ENCODE data around the gene IDNK.

IDNK gene

GRCh38 chr9:83681490-83681889 lies 58.5 kb downstream of the IDNK start:
- Mint-ChIP-seq H3K27ac (no peak overlapping the region), H3K27me3 (no peaks in the 10 kb centered on the region), H3K9me3 (no peaks in the 10 kb centered on the region), H3K4me3 (no peak overlapping the region), H3K36me3 (peaks cover 29 to 32% of the 10 kb centered on the region in 2 donors), H3K4me1 (peaks cover 5 to 6% of the 10 kb centered on the region in 2 donors)
- DNase-seq = no peak
- no peak for ATAC-seq (replicated peaks)

- Mint-ChIP-seq H3K27ac (no peak overlapping the region), H3K4me3 (no peak overlapping the region), H3K4me1 (peaks cover 29 to 65% of the 10 kb centered on the region in 2 donors), H3K9me3 (no peaks in the 10 kb centered on the region), H3K36me3 (peaks cover 11 to 20% of the 10 kb centered on the region in 2 donors), H3K27me3 (no peaks in the 10 kb centered on the region)
- no peak for DNase-seq
- no peak for ATAC-seq (replicated peaks)
Measured at GRCh38 chr9:83688921-83689320, 66.0 kb downstream of the IDNK start.

- Mint-ChIP-seq H3K9me3 (no peaks in the 10 kb centered on the region), H3K36me3 (peaks cover 8 to 16% of the 10 kb centered on the region in 2 donors), H3K27ac (no peak overlapping the region), H3K4me1 (peaks cover 34 to 79% of the 10 kb centered on the region in 2 donors), H3K4me3 (no peak overlapping the region), H3K27me3 (no peaks in the 10 kb centered on the region)
- no peak for ATAC-seq (replicated peaks)
- DNase-seq = no peak
Measured at GRCh38 chr9:83691492-83691891, 68.5 kb downstream of the IDNK start.

Measured in stimulated activated naive B cell treated with anti-CD40 and anti-IgM and Interleukin-4, amounts not matched to agents 10 μg/mL and 1 μg/mL and 100 μg/mL, for 72 hours (primary cell).